HFF-Myc (cell line): Measurements from ENCODE around the gene NCCRP1.

Experiments used
- DNase-seq: peaks from one replicate; pipeline ENCODE4 v3.0.0-alpha.2; 2011; ENCODE audit warnings: low read depth; ENCODE audit errors: extremely low read depth
- H3K4me3 ChIP-seq: replicated peaks from 2 replicates; pipeline ENCODE4 v1.5.1; 2011; ENCODE audit warnings: low read depth, mild to moderate bottlenecking, control low read depth, low read length
- CTCF ChIP-seq: IDR thresholded peaks from 2 replicates; pipeline ENCODE4 v1.5.1; 2012; ENCODE audit warnings: mild to moderate bottlenecking, low read depth, low read length, control low read depth; ENCODE audit errors: missing control alignments

The NCCRP1 gene

DNA sequence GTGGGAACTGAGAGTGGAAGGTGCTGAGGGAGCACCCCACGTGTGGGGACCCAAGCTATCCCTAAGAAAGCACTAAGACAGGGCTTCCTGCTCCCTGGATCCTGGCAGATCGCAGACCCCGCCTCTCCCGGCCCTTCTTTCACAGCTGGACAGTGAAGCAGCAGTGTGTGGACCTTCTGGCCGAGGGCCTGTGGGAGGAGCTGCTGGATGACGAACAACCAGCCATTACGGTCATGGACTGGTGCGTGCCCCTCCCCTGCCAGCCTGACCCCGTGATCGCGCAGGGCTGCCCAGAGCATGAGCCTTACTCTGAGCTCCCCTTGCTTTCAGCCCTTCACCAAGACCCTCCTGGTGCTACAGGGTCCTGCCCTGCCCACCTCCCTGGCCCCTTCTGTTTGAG lies 2.3 kb downstream of the NCCRP1 start:
- no peak for DNase-seq
- TF ChIP-seq CTCF: no peak

DNA sequence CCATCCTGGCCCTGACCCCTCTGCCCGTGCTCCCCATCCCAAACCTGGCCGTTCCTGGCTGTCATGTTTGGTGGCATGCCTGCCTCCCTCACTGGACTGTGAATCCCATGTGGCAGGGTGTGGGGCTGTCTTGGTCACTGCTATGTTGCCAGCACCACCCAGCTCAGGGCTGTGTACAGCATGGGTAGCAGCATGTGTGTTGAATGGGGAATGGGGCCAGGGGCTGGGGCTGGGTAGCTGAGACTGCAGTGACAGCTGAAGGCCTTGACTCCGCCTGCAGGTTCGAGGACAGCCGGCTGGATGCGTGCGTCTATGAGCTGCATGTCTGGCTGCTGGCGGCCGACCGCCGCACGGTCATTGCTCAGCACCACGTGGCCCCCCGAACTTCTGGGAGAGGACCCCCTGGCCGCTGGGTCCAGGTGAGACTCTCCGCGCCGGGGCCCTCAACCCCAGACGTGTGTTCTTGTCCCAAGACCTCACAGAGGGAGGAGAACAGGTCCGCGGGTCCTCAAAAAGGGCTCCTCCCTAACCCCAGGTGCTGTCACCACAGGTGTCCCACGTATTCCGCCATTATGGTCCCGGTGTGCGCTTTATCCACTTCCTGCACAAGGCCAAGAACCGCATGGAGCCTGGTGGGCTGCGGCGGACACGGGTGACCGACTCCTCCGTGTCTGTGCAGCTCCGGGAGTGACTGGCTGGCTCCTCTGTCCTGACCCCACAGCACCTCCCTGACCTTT lies 3.5 kb downstream of the NCCRP1 start:
- no peak for DNase-seq
- no peak for TF ChIP-seq CTCF
- no peak overlapping the region for H3K4me3 ChIP-seq

More for the DNA sequence above, 2.3 kb downstream of the NCCRP1 start:
- H3K4me3 ChIP-seq: no peak overlapping the region

GRCh38 chr19:39200803-39201115 lies 4.0 kb downstream of the NCCRP1 start:
- TF ChIP-seq CTCF: no peak
- H3K4me3 ChIP-seq: no peak overlapping the region
- no peak for DNase-seq

DNA sequence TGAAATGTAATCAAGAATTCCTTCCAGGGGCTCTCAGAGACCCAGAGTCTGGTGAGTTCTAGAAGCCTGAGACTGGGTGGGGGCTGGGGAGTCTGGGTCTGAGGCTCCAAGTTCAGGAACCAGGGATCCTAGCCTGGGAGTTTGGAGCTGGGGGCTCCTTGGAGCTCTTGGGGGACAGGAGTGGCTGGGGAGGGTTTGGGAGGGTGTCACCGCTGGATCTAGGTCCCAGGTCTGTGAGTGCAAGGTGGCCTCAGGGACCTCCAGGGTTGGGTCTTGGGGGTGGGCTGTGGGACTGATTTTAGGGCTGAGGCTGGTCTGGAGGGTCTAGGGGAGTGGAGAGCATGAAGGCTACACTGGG lies 6.2 kb downstream of the NCCRP1 start:
- H3K4me3 ChIP-seq: no peak overlapping the region
- no peak for DNase-seq
- no peak for TF ChIP-seq CTCF

DNA sequence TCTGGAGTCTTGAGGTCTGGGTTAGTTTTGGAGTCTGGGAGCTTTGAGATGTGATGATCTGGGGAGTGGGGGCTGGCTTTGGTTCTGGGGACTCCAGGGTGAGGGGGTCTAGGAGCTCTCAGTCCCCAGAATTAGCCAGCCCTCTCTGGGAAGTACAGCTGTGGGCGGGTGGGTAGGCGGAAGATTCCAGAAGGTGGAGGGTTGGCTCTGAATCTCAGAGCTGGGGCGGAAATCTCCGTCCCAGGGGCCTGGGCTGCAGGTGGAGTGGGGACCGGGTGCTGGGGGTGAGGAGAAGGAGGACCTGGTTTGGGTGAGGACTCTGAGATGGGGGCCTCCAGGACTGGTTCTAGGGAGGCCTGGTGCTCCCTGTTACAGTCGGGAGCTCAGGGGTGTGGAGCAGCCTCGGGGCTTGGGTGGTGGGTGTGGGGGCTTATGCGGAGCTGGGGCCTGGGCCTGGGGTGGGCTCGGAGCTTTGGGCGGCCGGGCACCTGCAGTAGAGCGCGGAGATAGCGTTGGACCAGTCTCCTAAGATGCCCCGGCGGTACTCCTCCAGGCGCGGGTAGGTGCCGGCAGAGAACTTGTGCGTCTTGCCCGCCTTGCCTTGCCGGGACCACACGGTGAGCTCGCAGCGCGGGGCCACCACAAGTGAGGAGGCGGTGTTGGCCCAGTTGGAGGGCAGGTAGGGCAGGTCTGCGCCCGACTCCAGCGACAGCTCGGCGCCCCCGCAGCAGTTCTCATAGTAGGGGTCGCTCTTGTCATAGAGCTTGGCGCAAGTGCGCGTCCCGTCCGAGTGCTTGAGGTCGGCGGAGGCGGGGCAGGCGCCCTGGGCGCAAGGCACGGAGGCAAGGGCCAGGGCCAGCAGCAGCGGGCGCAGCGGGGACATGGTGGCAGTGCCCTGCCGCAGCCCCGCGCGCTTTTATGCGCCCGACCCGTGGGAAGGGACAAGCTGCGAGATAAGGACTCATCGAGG lies 6.9 kb downstream of the NCCRP1 start, which contains the start of gene SYCN:
SYCN (minus strand) TSS at position 892 of the 970 bp plus-strand sequence; CDS start at position 883, 9 bp downstream.
- no peak for DNase-seq
- no peak for TF ChIP-seq CTCF
- H3K4me3 ChIP-seq: no peak within 1 kb of the TSS

- H3K4me3 ChIP-seq: no peak overlapping the region
- TF ChIP-seq CTCF: no peak
- DNase-seq: no peak
Measured at GRCh38 chr19:39205449-39205764, 8.6 kb downstream of the NCCRP1 start.

DNA sequence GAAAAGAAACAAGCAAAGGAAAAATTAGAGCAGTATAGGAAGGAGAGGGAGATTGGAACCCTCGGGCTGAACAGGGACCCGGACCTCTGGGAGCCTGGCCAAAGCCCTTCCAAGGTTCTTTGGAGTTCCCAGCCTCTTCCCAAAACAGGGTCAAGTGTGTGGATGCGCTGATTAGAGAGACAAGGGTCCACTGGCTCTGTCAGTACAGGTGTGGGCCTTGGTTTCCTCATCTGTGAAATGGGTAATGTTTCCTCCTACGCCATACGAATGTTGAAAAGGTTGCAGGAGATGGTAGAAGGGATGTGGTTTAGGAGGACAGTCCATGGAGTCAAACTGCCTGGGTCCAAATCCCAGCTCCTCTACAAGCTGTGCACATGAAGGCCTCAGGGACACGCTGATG lies 9.4 kb downstream of the NCCRP1 start:
- no peak overlapping the region for H3K4me3 ChIP-seq
- DNase-seq: no peak
- no peak for TF ChIP-seq CTCF
